ENCODE data around the gene RNASET2. TPM values are rescaled to one million over a fixed set of nuclear protein-coding genes. Genes with fewer than 3 reads are reported as not detected.

The RNASET2 gene
- total and polyA plus RNA-seq, 10 of the 15 experiments (the other 5 are each of a cell fraction or from before 2014, with no cell fraction given), result 5.5 to 225 (median 50.2) TPM

DNA sequence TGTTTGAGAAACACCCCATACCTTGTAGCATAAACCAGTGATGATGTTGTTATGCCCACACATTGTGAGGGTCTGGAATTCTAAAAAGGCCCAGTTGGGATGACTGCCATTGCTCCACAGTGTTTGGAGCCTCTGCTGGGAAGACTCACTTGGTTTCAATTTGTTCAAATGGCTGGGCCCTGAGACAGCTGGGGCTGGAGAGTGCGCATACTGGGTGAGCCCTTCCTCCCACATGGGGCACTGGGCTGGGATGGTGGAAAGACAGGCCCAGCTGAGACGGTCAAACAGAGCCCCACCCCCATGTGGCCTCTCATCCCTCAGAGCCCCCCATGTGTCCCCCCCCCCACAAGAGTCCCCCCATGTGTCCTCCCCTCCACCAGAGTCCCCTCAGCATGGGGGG is 20.3 kb upstream of the RNASET2 start:
- ChIA-PET RAD21 (ENCODE audit: unreplicated experiment) (no interaction called here), SMC1A (ENCODE audit: uncharacterized antibody, unreplicated experiment) (interaction anchor here (0.5 to 5.6 kb wide), 2 partner anchors 13 to 26 kb away, joined by 3 to 36 read pairs; no protein-coding TSS in a partner anchor), POLR2A (no interaction called here), CTCF (interaction anchor here (6.0 kb wide), 1 partner anchor 13 kb away, joined by 43 read pairs; no protein-coding TSS in a partner anchor)
- Histone ChIP-seq H3K27me3 (replicated peaks in 1 of 2; ENCODE audit: control insufficient read depth in 2 of 2, insufficient read depth in 2 of 2, low read length in 1 of 2) (no peaks in the 10 kb centered on the region), H3K36me3 (ENCODE audit: control insufficient read depth in 2 of 2, insufficient read depth in 2 of 2, low read length in 1 of 2) (no peaks in the 10 kb centered on the region), H3K9ac (ENCODE audit: control insufficient read depth, insufficient read depth, low read length) (no peak overlapping the region), H3K27ac (ENCODE audit: control insufficient read depth, insufficient read depth) (no peak overlapping the region), H2AFZ (ENCODE audit: control insufficient read depth, low read depth, low read length) (no peak overlapping the region), H3K9me3 (replicated peaks; ENCODE audit: control insufficient read depth, insufficient read depth, low read length) (no peaks in the 10 kb centered on the region), H3K4me3 (no peak overlapping the region), H3K4me2 (ENCODE audit: control insufficient read depth, insufficient read depth) (no peak overlapping the region), H3K79me2 (ENCODE audit: control insufficient read depth, insufficient read depth, low read length) (no peaks in the 10 kb centered on the region), H3K4me1 (ENCODE audit: control insufficient read depth, insufficient read depth, low read length) (no peaks in the 10 kb centered on the region), H4K20me1 (ENCODE audit: control insufficient read depth, insufficient read depth) (no peaks in the 10 kb centered on the region)
- TF ChIP-seq, protein P1, sequence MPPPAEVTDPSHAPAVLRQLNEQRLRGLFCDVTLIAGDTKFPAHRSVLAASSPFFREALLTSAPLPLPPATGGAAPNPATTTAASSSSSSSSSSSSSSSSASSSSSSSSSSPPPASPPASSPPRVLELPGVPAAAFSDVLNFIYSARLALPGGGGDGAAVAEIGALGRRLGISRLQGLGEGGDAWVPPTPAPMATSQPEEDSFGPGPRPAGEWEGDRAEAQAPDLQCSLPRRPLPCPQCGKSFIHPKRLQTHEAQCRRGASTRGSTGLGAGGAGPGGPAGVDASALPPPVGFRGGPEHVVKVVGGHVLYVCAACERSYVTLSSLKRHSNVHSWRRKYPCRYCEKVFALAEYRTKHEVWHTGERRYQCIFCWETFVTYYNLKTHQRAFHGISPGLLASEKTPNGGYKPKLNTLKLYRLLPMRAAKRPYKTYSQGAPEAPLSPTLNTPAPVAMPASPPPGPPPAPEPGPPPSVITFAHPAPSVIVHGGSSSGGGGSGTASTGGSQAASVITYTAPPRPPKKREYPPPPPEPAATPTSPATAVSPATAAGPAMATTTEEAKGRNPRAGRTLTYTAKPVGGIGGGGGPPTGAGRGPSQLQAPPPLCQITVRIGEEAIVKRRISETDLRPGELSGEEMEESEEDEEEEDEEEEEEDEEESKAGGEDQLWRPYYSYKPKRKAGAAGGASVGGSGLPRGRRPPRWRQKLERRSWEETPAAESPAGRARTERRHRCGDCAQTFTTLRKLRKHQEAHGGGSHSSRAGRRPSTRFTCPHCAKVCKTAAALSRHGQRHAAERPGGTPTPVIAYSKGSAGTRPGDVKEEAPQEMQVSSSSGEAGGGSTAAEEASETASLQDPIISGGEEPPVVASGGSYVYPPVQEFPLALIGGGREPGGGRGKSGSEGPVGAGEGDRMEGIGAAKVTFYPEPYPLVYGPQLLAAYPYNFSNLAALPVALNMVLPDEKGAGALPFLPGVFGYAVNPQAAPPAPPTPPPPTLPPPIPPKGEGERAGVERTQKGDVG (CRISPR knock-in tag; IDR thresholded peaks at IDR 0.05), result no peak
- TF ChIP-seq EZH2 (IDR thresholded peaks at IDR 0.05; ENCODE audit: borderline replicate concordance, control insufficient read depth, low read depth, low read length) (no peak), FOXK2 (IDR thresholded peaks at IDR 0.05) (no peak), CHD1 (IDR thresholded peaks at IDR 0.05; ENCODE audit: low read depth, low read length) (no peak), SMARCA5 (IDR thresholded peaks at IDR 0.05) (no peak), CHD4 (IDR thresholded peaks at IDR 0.05) (no peak), FOXM1 (IDR thresholded peaks at IDR 0.05; ENCODE audit: low read depth, low read length) (no peak)
- TF ChIP-seq, protein P2, sequence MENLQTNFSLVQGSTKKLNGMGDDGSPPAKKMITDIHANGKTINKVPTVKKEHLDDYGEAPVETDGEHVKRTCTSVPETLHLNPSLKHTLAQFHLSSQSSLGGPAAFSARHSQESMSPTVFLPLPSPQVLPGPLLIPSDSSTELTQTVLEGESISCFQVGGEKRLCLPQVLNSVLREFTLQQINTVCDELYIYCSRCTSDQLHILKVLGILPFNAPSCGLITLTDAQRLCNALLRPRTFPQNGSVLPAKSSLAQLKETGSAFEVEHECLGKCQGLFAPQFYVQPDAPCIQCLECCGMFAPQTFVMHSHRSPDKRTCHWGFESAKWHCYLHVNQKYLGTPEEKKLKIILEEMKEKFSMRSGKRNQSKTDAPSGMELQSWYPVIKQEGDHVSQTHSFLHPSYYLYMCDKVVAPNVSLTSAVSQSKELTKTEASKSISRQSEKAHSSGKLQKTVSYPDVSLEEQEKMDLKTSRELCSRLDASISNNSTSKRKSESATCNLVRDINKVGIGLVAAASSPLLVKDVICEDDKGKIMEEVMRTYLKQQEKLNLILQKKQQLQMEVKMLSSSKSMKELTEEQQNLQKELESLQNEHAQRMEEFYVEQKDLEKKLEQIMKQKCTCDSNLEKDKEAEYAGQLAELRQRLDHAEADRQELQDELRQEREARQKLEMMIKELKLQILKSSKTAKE (IDR thresholded peaks at IDR 0.05; ENCODE audit: low read depth, poor library complexity, severe bottlenecking), result no peak
- in situ Hi-C loops (cut with MboI) (no loop called here), intact Hi-C loops (cut with micrococcal nuclease; ENCODE audit: unreplicated experiment) (no loop called here)
- FAIRE-seq (no peak), DNase-seq (ENCODE audit: low read depth, low spot score) (no peak), ATAC-seq (no peak)
- 100% methylated on average over 2 of the region's 2 CpGs for WGBS (ENCODE audit: insufficient coverage, insufficient replicate concordance, low lambda C conversion rate, missing lambda C conversion rate)
- no TSS peak for BruUV-seq (replicated peaks)

All from GM12878 (cell line).